ENCODE measurements around the gene RAC3.

The RAC3 gene

DNA sequence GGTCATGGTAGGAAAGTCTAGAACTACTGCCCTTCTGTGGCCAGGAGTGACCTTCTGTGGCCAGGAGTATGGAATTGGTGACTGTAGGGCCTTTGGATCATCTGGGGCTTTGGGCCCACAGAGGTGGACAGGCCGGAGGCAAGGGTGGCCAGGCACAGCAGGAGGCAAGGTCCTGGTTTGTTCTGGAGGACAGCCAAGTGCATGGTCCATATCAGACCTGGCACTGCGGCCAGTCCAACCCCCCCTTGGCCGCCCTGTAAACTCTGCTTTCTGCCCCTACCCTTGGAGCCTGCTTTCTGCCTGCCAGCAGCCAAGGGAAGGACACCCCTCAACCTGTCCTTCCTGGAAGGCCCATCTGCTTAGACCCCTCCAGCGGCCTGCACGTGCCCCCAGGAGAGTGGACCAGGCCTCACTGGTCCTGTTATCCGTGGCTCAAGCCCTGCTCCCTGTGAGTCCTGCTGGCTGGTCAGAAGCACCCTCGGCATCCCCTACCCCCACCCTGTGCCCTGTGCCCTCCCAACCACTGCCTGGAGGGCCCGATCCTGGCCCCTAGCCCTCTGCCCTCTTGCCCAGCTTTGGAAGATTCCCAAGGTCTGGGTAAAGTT is 8.3 kb downstream of the RAC3 start:
- no peak for DNase-seq (ENCODE audit: low read depth in 1 of 2, low spot score in 1 of 2)

DNA sequence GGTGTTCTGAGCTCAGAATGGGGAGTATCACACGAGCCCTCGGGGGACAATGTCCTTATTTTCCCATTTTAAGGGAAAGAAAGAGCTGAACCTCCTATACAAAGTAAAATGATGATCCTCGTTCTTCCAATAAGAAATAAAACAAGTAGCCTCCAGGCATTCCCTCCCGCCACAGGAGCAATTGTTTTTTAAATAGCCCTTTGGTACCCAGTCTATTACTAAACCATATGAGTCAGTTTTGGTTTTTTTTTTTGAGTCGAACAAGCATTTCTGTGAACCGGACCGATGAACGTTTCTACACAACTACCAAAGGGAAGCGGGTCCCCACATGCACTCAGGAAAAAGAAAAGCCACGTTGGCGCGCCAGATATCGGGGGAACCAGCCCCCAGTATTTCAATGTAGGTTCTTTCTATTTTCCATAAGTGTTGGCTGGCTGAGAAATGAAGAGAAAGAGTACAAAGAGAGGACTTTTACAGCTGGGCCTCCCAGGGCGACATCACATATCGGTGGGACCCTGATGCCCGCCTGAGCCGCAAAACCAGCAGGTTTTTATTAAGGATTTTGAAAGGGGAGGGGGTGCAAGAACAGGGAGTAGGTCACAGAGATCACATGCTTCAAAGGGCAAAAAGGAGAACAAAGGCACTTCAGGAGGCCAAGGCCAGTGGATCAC is 9.8 kb downstream of the RAC3 start:
- DNase-seq (ENCODE audit: low read depth in 1 of 2, low spot score in 1 of 2) = no peak

DNA sequence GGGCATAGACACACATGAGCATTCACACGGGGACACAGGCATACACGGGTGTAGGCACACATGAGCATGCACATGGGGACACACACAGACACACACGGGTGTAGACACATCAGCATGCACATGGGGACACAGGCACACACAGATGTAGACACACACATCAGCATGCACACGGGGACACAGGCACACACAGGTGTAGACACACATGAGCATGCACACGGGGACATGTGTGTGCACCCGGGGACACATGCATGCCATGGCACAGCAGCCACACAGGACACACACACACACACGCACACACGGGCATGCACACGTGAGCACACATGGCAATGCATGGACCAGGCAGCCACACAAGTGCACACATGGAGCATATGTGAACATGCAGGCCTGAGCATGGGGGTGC is 11.2 kb downstream of the RAC3 start:
- no peak for DNase-seq (ENCODE audit: low read depth in 1 of 2, low spot score in 1 of 2)

DNA sequence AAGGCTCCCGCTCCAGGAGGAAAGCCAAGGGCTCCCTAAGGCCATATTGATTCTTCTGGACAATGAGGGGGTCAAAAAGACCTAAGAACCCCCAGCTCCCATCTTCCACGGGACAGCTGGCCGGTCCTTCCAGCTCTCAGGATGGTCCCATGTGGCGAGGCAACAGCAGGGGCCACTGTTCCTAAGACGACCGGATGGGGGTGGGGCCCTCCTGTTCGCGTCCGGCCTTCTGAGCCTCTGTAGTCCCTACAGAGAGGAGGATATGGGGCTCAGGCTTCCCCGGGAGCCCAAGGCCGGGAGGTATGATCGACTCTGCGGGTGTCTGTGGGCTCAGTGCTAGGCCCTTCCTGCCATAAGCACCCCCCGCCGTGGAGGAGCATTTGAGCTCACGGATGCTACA is 12.0 kb downstream of the RAC3 start:
- DNase-seq (ENCODE audit: low read depth in 1 of 2, low spot score in 1 of 2) = no peak

DNA sequence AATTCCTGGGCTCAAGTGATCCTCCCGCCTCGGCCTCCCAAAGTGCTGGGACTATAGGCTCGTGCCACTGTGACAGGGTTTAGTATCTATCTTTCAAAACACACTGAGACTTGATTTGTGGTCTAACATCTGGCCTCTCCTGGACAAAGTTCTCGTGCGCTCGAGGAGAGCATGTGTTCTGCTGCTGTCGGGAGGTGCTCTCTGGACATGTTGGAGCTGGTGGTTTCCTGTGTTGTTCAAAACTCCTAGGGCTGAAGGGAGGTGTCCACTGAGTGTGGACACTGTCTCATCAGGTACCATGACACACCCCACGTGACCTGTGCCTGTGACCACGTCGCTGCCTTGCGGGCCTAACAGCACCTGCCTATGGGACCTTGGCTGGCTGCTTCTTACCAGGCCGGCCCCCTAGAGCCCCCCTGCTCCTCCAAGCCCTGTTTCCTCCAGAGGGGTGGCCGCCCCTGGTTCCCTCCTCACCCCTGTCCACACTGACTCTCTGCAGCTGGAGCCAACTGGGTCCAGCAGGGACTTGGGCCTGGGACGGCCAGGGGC is 14.5 kb downstream of the RAC3 start:
- DNase-seq (ENCODE audit: low read depth in 1 of 2, low spot score in 1 of 2) = no peak

DNA sequence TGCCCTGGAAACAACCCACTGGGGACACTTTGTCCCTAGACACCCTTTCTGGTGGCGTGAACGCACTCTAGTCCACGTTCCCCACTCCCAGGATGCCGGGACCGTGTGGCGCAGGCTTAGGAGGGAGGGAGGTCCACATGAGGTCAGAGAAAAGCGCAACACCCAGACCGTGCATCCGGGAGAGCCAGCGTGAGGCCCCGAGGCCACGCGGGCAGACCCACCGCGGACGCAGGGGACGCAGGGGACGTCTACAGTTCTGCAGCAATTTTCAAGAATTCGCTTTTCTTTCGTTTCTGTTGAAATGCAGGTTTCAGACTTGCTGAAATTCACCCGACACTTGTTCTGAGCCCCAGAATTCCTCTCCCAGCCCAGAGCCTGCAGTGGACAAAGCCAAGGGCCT is 15.4 kb downstream of the RAC3 start:
- no peak for DNase-seq (ENCODE audit: low read depth in 1 of 2, low spot score in 1 of 2)

DNA sequence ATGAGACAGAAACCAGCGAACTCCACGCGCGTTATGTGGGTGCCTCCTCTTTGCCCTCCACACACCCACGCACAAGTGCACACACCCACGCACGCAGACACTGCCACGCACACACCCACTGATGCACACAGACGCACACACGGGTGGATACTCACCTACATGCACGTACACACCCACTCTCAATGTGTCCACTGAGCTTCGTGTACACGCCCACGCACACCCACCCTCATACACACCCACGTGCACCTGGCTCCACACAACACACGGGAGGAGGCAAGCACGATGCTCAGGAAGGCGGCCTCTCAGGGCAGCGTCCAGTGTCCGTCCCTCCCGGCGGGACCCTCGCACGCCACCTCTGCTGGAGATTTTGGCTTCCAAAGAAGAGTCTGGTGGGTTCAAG is 15.9 kb downstream of the RAC3 start:
- DNase-seq (ENCODE audit: low read depth in 1 of 2, low spot score in 1 of 2) = no peak

DNA sequence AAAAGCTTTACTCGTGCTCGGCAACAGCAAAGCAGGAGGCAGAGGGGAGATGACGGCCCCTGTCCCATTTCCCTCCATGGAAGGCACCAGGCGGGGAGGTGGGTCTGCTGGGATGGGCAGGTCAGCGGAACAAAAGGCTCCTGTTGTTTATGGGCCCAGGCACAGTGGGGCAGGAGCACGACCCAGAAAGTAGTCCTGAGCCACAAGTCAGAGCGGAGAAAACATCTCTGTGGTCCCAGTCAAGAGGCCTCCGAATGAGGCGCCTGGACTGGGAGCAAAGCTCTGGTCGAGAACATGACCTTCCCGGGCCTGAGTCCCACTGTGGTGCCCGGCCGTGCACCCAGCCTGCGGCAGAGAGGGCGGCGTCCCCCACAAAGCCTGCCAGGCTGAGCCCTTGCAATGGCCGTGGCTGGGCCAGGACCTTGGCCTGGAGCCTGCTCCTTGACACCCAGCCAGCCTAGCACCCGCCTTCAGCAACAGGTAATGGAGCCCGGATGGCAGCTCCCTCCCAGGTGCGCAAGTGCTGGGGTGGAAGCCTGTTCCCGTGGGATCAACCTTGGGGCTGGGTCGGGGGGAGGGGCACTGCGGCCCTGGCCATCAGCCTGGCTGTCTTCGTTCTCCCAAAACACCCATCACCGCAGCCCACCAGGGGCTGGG is 16.6 kb downstream of the RAC3 start:
- no peak for DNase-seq (ENCODE audit: low read depth in 1 of 2, low spot score in 1 of 2)

DNA sequence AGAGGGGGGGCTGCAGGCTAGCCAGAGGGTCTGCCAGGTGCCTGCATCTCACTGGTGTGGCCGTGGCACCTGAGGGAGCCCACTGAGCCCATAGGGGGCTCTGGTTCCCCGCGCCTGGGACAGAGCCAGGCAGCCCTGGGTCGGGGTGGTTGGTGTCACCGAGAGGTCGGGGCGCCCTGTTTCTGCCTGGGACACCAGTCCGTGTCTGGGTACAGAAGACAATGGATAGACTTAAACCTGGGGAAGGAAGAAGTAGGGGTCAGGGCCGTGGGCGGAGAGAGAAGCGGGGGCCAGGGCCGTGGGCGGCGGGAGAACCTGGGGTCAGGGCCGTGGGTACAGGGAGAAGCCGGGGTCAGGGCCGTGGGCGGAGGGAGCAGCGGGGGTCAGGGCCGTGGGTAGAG is 17.1 kb downstream of the RAC3 start:
- no peak for DNase-seq (ENCODE audit: low read depth in 1 of 2, low spot score in 1 of 2)

DNA sequence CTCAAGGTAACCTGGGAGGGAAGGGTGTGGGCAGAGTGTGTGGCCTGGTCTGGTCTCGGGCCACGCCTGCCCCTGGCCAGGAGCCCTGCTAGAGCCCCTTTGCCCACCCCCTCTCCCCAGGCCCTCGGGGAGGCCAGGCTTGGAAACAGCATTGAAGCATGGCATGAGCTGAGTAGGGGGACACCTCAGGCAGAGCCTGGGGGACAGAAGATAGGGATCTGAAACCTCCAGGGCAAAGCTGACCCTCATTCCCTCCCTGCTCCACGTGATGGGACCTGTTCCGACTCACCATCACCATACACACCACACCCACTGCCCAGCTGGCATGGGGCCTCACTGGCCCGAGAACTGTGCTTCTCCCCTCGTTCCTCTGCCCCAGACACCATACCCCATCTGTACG is 17.6 kb downstream of the RAC3 start:
- DNase-seq (ENCODE audit: low read depth in 1 of 2, low spot score in 1 of 2) = no peak

DNA sequence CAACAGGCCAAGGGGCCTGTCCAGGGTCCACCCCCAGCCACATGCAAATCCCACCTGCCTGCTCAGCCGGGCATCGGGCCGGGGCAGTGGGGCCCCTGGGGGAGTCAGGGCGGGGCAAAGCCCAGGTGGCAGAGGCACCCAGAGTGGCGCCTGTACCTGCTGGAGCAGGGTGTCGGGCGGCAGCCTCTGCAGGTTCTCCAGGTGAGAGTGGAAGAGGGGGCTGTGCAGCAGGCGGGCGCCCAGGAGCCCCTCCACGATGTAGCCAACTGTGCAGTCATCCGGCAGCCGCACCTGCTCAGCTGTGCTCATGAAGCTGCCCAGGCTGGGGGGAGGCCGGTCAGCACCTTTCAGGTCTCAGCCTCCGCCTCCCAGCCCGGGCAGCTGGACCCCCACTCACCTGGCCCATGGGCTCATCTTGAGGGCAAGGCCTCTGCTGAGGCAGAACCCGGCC is 18.1 kb downstream of the RAC3 start:
- DNase-seq (ENCODE audit: low read depth in 1 of 2, low spot score in 1 of 2) = no peak

DNA sequence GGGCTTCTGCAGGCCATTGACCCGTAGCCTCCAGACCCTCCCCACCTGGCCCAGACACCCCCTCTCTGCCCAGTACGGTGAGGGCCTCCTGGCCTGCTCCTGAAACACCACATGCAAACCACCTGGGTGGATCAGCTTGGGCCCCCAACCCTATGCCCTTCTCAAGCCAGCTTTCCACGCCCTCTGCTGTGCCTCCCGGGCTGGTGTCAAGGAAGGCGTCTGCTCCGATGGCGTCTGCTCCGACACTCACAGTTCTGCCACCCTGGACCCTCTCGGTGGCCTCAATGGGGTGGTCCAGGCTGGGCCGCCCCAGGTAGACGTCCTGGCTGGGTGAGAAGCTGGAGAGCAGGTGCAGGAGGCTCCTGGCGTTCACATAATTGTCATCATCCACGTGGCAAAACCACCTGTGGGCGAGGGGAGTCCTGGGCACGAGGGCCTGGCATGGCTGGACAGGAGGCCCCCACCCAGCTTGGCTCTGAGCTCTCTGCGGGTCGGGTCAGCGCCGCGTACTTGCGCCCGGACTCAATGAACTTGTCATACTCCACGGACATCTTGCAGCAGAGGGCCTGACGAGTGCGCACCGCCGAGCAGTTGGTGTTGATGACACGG is 18.8 kb downstream of the RAC3 start:
- DNase-seq (ENCODE audit: low read depth in 1 of 2, low spot score in 1 of 2) = no peak

DNA sequence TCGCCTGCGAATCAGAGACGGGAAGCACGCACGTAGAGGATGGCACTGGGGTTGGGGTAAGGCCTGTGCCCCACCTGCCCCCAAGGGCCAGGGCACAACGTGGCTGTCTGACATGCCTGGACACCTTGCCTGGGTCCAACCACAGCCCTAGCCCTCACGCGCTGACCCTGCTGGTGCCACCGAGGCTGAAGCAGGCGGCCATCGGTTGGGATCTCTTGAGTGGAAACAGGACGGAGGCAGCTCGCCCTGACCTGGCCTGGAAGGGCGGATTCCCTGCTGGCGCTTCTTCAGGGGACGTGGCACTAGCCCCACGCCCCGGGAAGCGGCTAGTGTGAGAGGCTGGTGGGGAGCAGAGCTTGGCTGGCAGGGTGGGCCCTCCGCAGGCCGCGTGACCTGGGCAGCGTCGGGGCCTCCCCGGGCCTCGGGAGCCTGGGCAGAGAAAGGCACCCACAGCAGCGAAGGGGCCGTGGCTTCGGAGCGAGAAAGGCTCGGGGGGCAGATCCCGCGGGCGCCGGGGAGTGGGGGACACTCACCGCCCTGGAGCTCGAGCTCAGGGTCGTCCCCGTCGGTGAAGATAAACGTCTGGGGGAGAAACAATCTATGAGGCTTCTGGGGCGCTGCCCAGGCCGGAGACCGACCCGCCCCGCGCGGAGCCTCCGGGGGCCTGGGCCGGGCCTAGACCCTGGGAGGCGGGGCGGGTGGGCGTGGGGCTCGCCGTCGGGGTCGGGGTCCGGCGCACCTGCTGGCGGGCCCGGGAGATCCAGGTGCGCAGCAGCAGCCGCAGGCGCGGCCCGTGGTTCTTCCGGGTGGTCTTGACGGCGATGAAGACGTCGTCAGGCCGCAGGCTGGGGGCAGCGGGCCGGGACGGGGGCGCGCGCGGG is 19.5 kb downstream of the RAC3 start:
- no peak for DNase-seq (ENCODE audit: low read depth in 1 of 2, low spot score in 1 of 2)

DNA sequence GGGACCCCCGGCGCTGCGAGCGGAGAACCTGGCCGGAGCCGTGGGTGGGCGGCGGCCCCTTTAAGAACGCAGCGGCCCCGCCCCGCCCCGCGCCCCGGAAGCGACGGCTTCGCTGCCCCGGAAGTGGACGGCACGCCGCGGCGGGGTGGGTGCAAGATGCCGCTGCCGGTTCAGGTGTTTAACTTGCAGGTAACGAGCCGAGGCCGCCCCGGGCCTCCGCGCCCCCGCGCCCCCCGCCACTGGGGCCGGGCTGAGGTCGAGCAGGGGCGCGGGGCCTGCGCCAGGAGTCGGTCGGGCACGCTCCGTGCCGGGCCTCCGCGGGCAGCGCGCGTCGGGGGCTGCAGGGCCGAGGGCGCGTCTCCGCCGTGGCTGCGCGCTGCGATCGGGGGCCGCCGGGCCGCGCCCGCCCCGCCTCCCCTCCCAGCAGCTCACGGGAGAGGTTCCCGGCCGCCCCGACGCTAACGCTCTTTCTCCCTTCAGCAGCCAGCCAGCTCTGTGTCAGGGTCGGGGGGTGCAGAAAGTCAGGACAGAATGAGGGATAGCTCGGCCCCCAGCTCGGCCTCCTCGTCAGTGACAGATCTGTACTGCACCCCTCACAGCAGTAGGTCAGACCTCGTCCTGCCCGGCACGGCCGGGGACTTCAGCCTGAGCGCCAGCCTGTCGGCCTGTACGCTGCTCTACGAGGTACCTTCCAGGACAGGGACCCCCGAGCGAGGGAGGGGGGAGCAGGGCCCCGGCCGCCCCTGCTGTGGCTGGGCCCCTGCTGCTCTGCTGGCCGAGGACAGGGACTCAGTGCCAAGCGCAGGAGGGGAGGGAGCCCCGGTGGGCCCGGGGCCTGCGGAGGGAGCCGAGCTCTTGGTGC is 20.5 kb downstream of the RAC3 start, which contains the start of the genes GPS1 and RFNG:
Gene GPS1, plus strand, starts transcription at position 123 of the 862 bp plus-strand sequence. Its CDS starts 34 bp downstream, at position 157.
Gene RFNG, minus strand, starts transcription at position 36 of the 862 bp plus-strand sequence. CDS start 45 bp downstream, outside the sequence.
- peak; percentile 64 to 77 for DNase-seq (ENCODE audit: low read depth in 1 of 2, low spot score in 1 of 2)

DNA sequence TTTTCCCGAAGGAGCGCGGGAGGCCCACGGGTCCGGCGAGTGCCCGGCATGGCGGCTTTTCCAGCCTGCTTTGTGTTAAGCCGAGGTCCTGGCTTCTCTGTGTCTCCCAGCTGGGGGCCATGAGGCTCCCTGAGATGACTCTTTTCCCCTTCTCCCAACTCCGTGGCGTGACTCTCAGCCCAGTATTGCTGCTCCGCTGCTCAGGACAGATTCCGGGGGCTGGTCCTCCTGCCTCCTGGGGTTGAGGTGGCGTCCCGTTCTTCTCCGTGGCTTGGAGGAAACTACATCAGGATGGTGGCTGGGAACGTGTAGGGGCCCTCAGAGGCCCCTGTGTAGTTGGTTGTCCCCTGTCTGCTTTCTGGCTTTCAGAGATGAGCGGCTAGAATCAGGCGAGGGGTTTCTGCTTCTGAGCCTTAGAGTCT is 21.2 kb downstream of the RAC3 start:
- no peak for DNase-seq (ENCODE audit: low read depth in 1 of 2, low spot score in 1 of 2)

DNA sequence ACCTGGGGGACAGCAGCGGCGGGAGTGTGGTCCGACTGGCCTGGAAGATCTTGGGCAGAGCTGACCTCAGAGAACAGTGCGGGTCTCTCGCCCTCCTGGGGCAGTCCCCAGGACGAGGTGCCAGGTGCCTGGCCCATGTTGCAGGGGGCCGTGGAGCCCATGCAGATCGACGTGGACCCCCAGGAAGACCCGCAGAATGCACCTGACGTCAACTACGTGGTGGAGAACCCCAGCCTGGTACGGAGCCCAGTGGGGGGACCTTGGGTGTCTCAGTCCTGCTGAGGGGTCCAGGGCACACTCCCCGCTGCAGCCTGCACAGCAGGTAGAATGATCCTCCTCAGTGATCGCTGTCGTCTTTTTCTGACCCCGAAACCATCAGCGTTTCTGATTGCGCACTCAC is 21.7 kb downstream of the RAC3 start:
- no peak for DNase-seq (ENCODE audit: low read depth in 1 of 2, low spot score in 1 of 2)

DNA sequence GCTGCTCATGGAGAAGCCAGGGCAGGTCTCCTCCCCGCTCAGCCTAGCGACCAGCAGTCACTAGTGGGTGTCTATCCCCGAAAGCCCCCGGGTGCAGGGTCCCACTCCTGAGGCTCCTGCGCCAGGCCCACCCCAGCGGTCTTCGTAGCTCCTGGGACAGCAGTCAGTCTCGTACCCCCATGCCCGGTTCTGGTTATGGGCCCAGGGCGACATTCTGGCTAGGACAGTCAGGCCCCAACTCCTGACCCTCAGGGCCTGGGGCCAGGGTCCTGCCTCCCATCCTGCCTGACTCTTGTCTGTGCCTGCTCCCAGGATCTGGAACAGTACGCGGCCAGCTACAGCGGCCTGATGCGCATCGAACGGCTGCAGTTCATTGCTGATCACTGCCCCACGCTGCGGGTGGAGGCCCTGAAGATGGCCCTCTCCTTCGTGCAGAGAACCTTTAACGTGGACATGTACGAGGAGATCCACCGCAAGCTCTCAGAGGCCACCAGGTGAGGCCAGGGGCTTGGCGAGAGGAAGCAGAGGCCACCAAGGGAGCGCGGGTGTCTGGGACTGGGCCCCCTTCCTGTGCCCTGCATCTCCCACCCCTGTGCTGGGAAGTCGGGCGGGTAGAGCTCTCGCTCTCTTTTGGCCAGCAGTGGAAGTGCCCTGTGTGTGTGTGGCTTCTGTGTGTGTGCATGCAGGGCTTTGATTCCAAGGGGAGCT is 22.2 kb downstream of the RAC3 start:
- DNase-seq (ENCODE audit: low read depth in 1 of 2, low spot score in 1 of 2) = no peak

DNA sequence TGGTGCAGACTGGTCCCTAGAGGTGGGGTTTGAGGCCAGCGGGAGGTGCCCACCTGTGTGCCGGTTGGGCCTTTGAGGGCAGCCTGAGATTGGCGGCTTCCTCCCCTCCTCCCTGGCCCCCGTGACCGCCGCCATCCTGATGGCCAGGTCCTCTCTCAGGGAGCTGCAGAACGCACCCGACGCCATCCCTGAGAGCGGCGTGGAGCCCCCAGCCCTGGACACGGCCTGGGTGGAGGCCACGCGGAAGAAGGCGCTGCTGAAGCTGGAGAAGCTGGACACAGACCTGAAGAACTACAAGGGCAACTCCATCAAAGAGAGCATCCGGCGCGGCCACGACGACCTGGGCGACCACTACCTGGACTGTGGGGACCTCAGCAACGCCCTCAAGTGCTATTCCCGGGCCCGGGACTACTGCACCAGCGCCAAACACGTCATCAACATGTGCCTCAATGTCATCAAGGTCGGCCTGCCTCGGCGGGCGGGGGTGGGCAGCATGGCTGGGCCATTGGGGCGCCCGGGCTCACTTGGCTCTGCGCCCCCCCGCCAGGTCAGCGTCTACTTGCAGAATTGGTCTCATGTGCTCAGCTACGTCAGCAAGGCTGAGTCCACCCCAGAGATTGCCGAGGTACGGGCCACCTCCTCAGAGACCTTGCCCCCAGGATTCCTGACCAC is 23.0 kb downstream of the RAC3 start:
- DNase-seq (ENCODE audit: low read depth in 1 of 2, low spot score in 1 of 2) = no peak
